ENCODE measurements around the gene ERBB2.

DNA sequence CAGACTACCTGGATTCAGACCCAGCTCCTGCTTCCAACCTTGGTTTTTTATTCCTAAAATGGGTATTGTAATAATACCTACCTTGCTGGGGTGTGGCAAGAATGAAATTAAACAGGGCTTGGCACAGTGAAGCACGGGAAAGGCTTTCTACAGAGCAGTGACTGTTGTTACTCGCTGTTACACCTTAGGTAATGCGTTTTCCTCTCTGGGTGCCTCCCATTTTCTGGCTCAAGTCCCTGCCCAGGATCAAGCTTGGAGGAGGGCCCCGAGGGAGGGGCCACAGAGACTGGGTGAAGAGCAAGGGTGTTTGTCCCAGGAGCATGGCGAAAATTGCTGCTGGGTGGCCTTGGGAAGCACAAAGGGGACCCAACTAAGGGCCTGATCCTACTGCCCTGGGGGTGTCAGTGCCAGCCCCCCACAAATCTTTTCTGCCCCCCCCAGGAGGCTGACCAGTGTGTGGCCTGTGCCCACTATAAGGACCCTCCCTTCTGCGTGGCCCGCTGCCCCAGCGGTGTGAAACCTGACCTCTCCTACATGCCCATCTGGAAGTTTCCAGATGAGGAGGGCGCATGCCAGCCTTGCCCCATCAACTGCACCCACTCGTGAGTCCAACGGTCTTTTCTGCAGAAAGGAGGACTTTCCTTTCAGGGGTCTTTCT is 17.1 kb downstream of the ERBB2 start:
- no peak for TF ChIP-seq MXI1 (IDR thresholded peaks at IDR 0.05; ENCODE audit: borderline replicate concordance, low read depth, low read length)
- TF ChIP-seq FOS (IDR thresholded peaks at IDR 0.05; ENCODE audit: low read depth, low read length) = no peak
- no peak for TF ChIP-seq SMC3 (IDR thresholded peaks at IDR 0.05; ENCODE audit: low read depth, low read length)
- no peak for TF ChIP-seq RCOR1 (IDR thresholded peaks at IDR 0.05; ENCODE audit: insufficient replicate concordance, low read length)
- TF ChIP-seq CTCF (conservative IDR thresholded peaks at IDR 0.05; ENCODE audit: low read depth, low read length) = no peak
- TF ChIP-seq USF2 (IDR thresholded peaks at IDR 0.05; ENCODE audit: low read depth, low read length) = no peak
- TF ChIP-seq POLR2A (IDR thresholded peaks at IDR 0.05; ENCODE audit: low read depth, low read length) = no peak

Data from IMR-90 (cell line).